Tibial nerve (tissue), 4 donors: ENCODE measurements around the gene ASTN1. TPM values are rescaled to one million over a fixed set of nuclear protein-coding genes. Genes with fewer than 3 reads are reported as not detected.
"Not testable (repeated sequence)": the region's sequence is repeated elsewhere in the genome, so short reads cannot be mapped to it uniquely, and the experiment has no call there.

Experiments
- DNase-seq, 2 donors: peaks; one replicate each; pipeline ENCODE4 v3.0.0-alpha.2; 2019; ENCODE audit warnings: low spot score in 2 of 2
- H3K27ac ChIP-seq, 4 donors: fragments of 200-600 bp; sonication (generic) in 3 of 4; one replicate each; pipeline ENCODE4 v1.5.1; 2017 to 2019; ENCODE audit warnings: mild to moderate bottlenecking in 1 of 4
- H3K27me3 ChIP-seq, 2 donors: fragments of 200-600 bp; sonication (generic) in 1 of 2; one replicate each; pipeline versions ENCODE4 v1.5.1 to v1.6.0; 2017 to 2019
- H3K36me3 ChIP-seq, 3 donors: fragments of 200-600 bp; sonication (generic); one replicate each; pipeline ENCODE4 v1.5.1; 2018 to 2019
- H3K4me1 ChIP-seq, 4 donors: fragments of 200-600 bp; sonication (generic) in 3 of 4; one replicate each; pipeline ENCODE4 v1.5.1; 2017 to 2019
- H3K4me3 ChIP-seq, 4 donors: fragments of 200-600 bp; sonication (generic) in 3 of 4; one replicate each; pipeline ENCODE4 v1.5.1; 2017 to 2019; ENCODE audit warnings: mild to moderate bottlenecking in 1 of 4, moderate library complexity in 1 of 4
- H3K9me3 ChIP-seq, 4 donors: fragments of 200-600 bp; sonication (generic) in 3 of 4; one replicate each; pipeline ENCODE4 v1.5.1; 2017 to 2019
- EP300 ChIP-seq, 2 donors: sonication (generic); formaldehyde crosslinking; IDR thresholded peaks; one replicate each; pipeline ENCODE4 v1.6.1; 2017; ENCODE audit warnings: antibody characterized with exemption in 2 of 2, mild to moderate bottlenecking in 1 of 2
- POLR2A ChIP-seq, 2 donors: fragments of 450-650 bp; IDR thresholded peaks; one replicate each; pipeline ENCODE4 v1.6.1; 2017; ENCODE audit warnings: antibody characterized with exemption in 2 of 2, mild to moderate bottlenecking in 2 of 2, moderate library complexity in 2 of 2
- WGBS, 2 donors: methylation state at CpG; one replicate each; pipeline ENCODE4 v1.1.5; 2018; 5-methylcytosine and 5-hydroxymethylcytosine counted together
- total RNA-seq, 4 donors: library from RNA; depleted of rRNA; stranded (reverse); fragments of >200 nt; gene quantifications; one replicate each; pipeline ENCODE4 v1.1.0, GENCODE V29; 2016
- TF ChIP-seq, protein P1 (sequence below), 5 experiments: fragments of 200-600 bp in 3 of 5; fragments of 450-650 bp in 2 of 5; sonication (generic) in 3 of 5; IDR thresholded peaks; one replicate each; pipeline ENCODE4 v1.5.1; 2016 to 2019; ENCODE audit warnings: antibody characterized with exemption in 5 of 5, mild to moderate bottlenecking in 3 of 5, moderate library complexity in 2 of 5

The ASTN1 gene
- total RNA-seq, 4 donors from 2014 or later, result 0.30 to 0.63 TPM; not detected in 2

DNA sequence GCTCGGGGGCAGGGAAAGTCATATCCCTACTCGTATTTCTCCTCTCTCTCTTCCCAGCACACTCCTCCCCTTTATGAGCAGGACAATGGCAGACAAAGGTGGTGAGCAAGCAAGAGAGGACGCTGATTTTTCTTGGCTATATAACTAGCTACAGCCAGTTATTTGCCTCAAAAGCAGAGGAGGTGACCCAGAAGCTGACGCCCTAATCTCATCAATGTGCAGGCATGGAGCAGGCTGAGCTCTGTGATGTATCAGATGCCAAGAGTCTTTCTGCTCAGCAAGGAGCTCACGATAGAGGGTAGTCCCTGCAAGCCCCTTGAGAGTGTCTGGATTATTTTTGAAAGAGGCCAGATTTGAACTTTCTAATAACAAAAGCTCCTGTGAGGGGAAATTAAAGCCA, 75.5 kb downstream of the ASTN1 start:
- DNase-seq, result no peak
- TF ChIP-seq, protein P1, sequence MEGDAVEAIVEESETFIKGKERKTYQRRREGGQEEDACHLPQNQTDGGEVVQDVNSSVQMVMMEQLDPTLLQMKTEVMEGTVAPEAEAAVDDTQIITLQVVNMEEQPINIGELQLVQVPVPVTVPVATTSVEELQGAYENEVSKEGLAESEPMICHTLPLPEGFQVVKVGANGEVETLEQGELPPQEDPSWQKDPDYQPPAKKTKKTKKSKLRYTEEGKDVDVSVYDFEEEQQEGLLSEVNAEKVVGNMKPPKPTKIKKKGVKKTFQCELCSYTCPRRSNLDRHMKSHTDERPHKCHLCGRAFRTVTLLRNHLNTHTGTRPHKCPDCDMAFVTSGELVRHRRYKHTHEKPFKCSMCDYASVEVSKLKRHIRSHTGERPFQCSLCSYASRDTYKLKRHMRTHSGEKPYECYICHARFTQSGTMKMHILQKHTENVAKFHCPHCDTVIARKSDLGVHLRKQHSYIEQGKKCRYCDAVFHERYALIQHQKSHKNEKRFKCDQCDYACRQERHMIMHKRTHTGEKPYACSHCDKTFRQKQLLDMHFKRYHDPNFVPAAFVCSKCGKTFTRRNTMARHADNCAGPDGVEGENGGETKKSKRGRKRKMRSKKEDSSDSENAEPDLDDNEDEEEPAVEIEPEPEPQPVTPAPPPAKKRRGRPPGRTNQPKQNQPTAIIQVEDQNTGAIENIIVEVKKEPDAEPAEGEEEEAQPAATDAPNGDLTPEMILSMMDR (IDR thresholded peaks at IDR 0.05), result no peak
- TF ChIP-seq EP300 (IDR thresholded peaks at IDR 0.05) (no peak), POLR2A (IDR thresholded peaks at IDR 0.05) (no peak)
- H3K36me3 ChIP-seq, result no peaks in the 10 kb centered on the region
- H3K27ac ChIP-seq, result no peak overlapping the region
- 63 to 66% methylated on average over 5 of the region's 5 CpGs for WGBS, 2 donors
- no peak overlapping the region for H3K4me3 ChIP-seq
- H3K9me3 ChIP-seq, result no peaks in the 10 kb centered on the region
- H3K4me1 ChIP-seq, result peaks cover 0 to 1% (median 0%) of the 10 kb centered on the region in 4 donors
- no peaks in the 10 kb centered on the region for H3K27me3 ChIP-seq

DNA sequence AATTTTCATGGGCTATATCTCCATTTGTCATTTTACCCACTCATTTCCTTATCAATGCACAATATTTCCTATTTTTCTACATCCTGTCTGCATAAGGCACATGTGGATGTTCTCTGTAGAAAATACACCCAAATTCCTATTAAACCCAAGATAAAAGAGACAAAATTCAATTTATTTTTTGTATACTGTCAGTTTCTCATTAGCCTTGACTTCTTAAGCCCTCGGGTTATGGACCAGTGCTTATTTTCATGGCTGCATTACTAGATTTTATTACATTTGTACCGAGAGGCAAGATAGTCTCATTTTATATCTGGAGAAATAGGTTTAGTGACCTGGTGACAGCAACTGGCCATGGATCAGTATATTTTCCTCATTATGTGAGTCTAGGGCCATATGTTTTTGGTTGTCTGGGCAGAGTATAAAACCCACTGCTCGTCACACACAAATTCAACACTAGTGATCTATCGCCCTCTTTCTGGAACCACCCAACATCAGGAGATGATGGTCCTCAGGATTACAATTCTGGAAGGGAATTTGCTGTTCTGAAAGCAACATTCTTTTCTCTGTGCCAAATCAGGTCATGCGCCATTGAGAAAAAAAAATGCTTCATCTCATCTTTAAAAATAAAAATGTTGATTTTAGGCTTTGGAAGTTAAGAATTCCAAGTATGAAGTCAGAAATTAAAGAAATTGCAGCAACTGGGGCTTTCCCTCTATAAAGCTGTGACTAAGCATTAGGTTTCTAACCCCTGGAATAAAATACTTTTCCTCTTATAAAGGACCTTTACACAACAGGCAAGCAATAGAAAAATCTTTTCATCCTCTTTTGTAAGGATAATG, 81.4 kb downstream of the ASTN1 start:
- TF ChIP-seq POLR2A (IDR thresholded peaks at IDR 0.05) (no peak), EP300 (IDR thresholded peaks at IDR 0.05) (peak in 1 of 2 donors; percentile 22)
- TF ChIP-seq, protein P1 (IDR thresholded peaks at IDR 0.05), result no peak
- WGBS, 2 donors, result 56 to 60% methylated on average over 5 of the region's 5 CpGs

DNA sequence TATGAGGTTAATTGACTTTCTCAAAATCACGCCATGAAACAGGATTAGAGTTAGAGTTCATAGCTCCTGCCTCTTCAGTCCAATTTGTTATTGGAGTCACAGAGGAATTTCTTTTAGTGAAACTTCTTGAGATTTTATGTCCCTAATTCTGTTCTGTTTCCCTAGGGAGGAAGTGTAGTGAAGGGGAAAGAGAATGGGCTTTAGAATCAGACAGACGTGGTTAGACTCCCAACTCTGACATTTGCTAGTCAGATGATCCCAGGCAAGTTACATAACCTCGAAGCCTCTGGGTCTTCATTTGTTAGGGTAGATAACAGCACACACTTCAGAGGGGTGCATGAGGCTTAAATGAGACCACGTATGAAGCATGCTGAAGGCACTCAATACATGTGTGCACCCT, 83.9 kb downstream of the ASTN1 start:
- Histone ChIP-seq H3K27me3 (no peaks in the 10 kb centered on the region), H3K4me3 (no peak overlapping the region), H3K9me3 (no peaks in the 10 kb centered on the region), H3K4me1 (peaks cover 0 to 11% (median 0%) of the 10 kb centered on the region in 4 donors), H3K36me3 (no peaks in the 10 kb centered on the region), H3K27ac (no peak overlapping the region)
- 60 to 63% methylated on average over 4 of the region's 4 CpGs for WGBS, 2 donors
- TF ChIP-seq POLR2A (IDR thresholded peaks at IDR 0.05) (no peak), EP300 (IDR thresholded peaks at IDR 0.05) (no peak)
- TF ChIP-seq, protein P1 (IDR thresholded peaks at IDR 0.05), result no peak
- no peak for DNase-seq

More for the DNA sequence above, 81.4 kb downstream of the ASTN1 start:
- Histone ChIP-seq H3K36me3 (no peaks in the 10 kb centered on the region), H3K27me3 (no peaks in the 10 kb centered on the region), H3K4me1 (peaks cover 0 to 11% (median 0%) of the 10 kb centered on the region in 4 donors), H3K9me3 (no peaks in the 10 kb centered on the region), H3K4me3 (no peak overlapping the region), H3K27ac (peak overlapping the region in 1 of 4 donors; percentile 49)
- DNase-seq, result peak in 1 of 2 donors; percentile 28

DNA sequence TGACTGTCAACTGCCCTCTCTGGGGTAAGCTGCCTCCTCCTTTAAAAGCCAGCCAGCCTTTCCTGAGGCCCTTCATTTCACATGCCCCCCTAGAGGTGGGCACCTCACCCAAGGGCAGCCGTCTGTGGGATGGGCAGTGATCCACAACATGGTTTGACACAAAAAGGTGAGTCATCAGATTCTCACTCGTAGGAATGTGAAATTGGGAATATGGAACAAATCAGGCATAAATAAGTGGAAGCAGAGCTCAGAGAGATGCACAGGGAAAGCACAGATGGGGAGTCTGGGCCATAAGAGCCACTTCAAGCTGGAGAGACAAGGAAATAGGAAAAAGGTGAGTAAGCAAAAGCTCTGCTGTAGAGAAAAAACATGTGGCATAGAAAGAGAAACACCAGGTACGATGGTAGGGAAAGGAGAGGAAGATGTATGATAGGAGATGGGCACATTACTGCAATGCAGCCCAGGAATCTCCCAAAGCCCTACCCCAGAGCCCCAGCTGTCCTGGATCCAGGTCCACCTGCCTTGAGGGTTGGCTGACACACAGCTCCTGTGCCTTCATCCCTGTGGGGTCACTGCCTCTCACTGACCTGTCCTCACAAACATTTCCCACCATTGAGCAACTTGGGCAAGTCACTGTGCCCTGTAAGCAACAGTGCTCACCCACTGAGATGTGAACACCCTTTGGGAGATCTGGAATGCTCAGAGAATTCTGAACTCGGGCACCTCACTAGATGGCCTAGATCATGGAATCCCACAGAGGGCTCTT, 86.6 kb downstream of the ASTN1 start:
- no peak for DNase-seq
- Histone ChIP-seq H3K27me3 (no peaks in the 10 kb centered on the region), H3K27ac (no peak overlapping the region), H3K36me3 (no peaks in the 10 kb centered on the region), H3K4me3 (no peak overlapping the region), H3K9me3 (no peaks in the 10 kb centered on the region), H3K4me1 (peaks cover 0 to 1% (median 0%) of the 10 kb centered on the region in 4 donors)
- WGBS, 2 donors, result 71 to 79% methylated on average over 4 of the region's 4 CpGs
- TF ChIP-seq, protein P1 (IDR thresholded peaks at IDR 0.05), result no peak
- TF ChIP-seq EP300 (IDR thresholded peaks at IDR 0.05) (no peak), POLR2A (IDR thresholded peaks at IDR 0.05) (no peak)

DNA sequence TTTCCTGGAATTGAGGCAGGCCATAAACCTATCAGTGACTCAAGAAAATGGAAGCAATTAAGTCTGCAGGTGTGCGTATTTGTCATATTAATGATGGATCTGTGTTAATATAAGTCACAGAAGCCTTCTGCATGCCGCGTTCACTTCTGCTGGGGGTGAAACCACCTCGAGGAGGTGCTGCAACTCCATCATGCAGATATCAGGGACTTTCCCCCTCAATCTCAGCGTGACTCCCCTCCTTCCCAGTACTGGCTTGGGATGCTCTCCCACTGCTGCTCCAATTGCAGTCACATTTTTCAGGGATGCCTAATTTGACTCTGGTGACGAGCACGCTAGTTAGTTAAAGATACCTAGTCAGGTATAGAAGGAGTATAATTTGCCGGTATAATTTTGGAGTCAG, 87.5 kb downstream of the ASTN1 start:
- Histone ChIP-seq H3K4me1 (no peaks in the 10 kb centered on the region), H3K9me3 (no peaks in the 10 kb centered on the region), H3K27ac (no peak overlapping the region), H3K27me3 (no peaks in the 10 kb centered on the region), H3K4me3 (no peak overlapping the region), H3K36me3 (no peaks in the 10 kb centered on the region)
- WGBS, 2 donors, result 84 to 90% methylated on average over 8 of the region's 8 CpGs
- DNase-seq, result no peak
- no peak for TF ChIP-seq EP300 (IDR thresholded peaks at IDR 0.05)
- TF ChIP-seq, protein P1 (IDR thresholded peaks at IDR 0.05), result no peak
- no peak for TF ChIP-seq POLR2A (IDR thresholded peaks at IDR 0.05)

DNA sequence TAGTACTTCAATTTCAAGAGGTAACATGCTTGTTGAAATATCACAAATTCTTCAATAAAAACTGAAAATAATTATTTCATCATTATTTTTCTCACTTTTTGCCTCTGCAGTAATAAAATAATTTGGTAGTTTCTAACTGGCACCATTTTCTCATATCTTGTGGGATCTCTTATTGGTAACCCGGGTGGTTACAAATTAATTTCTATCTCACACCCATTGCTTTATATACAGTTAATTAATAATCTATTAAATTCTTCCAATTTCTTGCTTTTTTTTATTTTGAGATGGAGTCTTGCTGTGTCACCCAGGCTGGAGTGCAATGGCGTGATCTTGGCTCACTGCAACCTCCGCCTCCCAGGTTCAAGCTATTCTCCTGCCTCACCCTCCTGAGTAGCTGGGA, 89.7 kb downstream of the ASTN1 start:
- H3K9me3 ChIP-seq, H3K4me1 ChIP-seq, H3K27ac ChIP-seq, DNase-seq, H3K27me3 ChIP-seq, H3K4me3 ChIP-seq, H3K36me3 ChIP-seq: not testable (repeated sequence)
- 93 to 94% methylated on average over 3 of the region's 3 CpGs for WGBS, 2 donors
